ENCODE data around the gene MARVELD3. TPM values are rescaled to one million over a fixed set of nuclear protein-coding genes. Genes with fewer than 3 reads are reported as not detected.

The MARVELD3 gene
- total and polyA plus RNA-seq, 9 donors, result 0.10 to 9.2 (median 0.68) TPM; not detected in 1

DNA sequence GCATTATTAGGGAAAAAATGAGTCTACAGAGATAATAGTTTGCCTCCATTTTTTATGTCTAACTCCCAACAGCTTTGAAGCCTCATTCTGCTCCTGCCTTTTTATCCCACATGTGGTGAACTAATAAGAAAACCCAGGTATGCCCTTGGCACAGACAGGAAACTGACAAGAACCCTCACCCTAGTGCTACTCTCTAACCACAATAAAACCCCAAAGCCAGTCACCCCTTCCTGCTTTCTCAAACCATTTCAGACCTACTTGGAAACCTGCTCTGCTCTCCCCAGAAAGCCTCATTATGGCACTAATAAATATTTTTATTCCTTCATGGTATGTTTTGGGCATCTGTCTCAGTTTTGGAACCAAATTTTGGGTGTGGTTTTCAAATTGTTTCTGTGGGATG lies 3.9 kb upstream of the MARVELD3 start:
- no peak overlapping the region for H3K4me3 ChIP-seq
- DNase-seq, result no peak
- intact Hi-C loops (cut with DNase I), result no loop called here
- H3K36me3 ChIP-seq, result no peaks in the 10 kb centered on the region
- H3K27ac ChIP-seq, result no peak overlapping the region
- no peaks in the 10 kb centered on the region for H3K27me3 ChIP-seq
- TF ChIP-seq POLR2A (IDR thresholded peaks at IDR 0.05), result no peak
- TF ChIP-seq EP300 (IDR thresholded peaks at IDR 0.05), result no peak
- TF ChIP-seq CTCF (IDR thresholded peaks at IDR 0.05), result no peak
- H3K4me1 ChIP-seq (ENCODE audit: insufficient read depth), result peaks cover 4% of the 10 kb centered on the region
- no peaks in the 10 kb centered on the region for H3K9me3 ChIP-seq

DNA sequence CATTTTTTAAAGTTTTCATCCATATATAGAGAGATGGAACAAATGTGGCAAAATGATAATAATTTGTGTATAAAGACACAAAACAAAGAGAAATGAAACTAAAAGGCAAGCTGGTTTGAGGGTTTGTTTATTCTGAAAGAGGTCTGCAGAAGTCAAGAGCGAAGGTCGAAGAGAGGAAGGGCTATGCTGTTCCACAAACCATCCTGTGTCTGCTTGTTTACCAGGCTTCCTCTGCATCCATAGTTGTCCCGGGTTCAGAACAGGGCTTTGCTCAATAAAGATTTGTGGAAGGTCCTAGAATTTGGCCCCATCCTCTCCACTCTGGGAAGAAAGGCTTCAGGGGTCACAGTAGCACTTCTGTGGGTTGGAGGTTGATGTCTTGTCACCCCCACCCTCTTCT lies 2.4 kb upstream of the MARVELD3 start:
- no peaks in the 10 kb centered on the region for H3K9me3 ChIP-seq
- intact Hi-C loops (cut with DNase I), result no loop called here
- H3K4me1 ChIP-seq (ENCODE audit: insufficient read depth), result peaks cover 8% of the 10 kb centered on the region
- no peaks in the 10 kb centered on the region for H3K27me3 ChIP-seq
- whole genome bisulfite sequencing, 3 donors, result 14 to 34% (median 15%) methylated on average over 3 of the region's 3 CpGs
- DNase-seq, result no peak
- no peak overlapping the region for H3K4me3 ChIP-seq
- H3K36me3 ChIP-seq, result no peaks in the 10 kb centered on the region
- TF ChIP-seq EP300 (IDR thresholded peaks at IDR 0.05) (no peak), CTCF (IDR thresholded peaks at IDR 0.05) (no peak), POLR2A (IDR thresholded peaks at IDR 0.05) (no peak)
- no peak overlapping the region for H3K27ac ChIP-seq

DNA sequence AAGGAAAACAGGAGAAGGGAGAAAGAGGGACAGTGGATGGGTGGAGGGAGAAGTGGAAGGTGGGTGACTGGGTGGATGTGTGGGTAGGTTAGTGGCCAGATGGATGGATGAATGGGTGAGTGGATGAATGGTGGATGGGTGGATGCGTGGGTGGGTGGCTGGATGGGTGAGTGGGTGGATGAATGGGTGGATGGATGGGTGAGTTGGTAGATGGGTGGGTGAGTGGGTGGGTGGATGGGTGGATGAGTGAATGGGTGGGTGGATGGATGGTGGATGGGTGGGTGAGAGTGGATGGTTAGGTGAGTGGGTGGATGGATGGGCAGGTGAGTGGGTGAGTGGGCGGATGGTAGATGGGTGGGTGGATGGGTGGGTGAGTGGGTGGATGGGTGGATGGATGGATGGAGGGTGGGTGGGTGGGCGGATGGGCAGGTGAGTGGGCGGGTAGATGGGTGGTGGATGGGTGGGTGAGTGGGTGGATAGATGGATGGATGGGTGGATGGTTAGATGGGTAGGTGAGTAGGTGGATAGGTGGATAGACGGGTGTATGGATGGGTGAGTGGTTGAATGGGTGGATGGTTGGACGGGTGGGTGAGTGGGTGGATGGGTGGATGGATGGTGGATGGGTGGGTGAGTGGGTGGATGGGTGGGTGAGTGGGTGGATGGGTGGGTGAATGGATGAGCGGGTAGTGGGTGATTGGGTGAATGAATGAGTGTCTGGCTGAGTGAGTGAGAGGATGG lies 702 bp upstream of the MARVELD3 start:
- H3K4me1 ChIP-seq (ENCODE audit: insufficient read depth), result peaks cover 10% of the 10 kb centered on the region
- 92 to 94% (median 94%) methylated on average over 7 of the region's 7 CpGs for WGBS, 3 donors
- no peaks in the 10 kb centered on the region for H3K27me3 ChIP-seq
- intact Hi-C loops (cut with DNase I), result no loop called here
- no peak for DNase-seq
- H3K9me3 ChIP-seq, result no peaks in the 10 kb centered on the region
- no peak overlapping the region for H3K27ac ChIP-seq
- no peaks in the 10 kb centered on the region for H3K36me3 ChIP-seq
- TF ChIP-seq CTCF (IDR thresholded peaks at IDR 0.05) (no peak), EP300 (IDR thresholded peaks at IDR 0.05) (no peak), POLR2A (IDR thresholded peaks at IDR 0.05) (no peak)
- H3K4me3 ChIP-seq, result no peak overlapping the region

DNA sequence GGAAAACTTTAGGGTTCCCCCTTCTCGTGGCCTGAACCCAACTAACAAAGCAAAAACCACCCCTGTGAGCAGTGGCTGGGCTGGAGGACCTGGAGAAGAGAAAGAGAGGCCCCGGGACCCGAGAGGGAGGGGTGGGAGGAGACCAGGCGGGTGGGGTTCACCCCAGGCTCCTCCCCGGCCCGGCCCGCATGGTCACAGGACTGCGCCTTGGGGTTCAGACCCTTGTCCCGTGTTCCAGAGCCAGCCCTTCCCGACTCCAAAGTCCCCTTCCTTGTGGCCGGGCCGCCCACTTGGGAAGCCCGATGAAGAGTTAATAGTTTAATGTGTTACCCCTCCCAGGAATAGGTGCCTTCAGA lies 852 bp downstream of the MARVELD3 start:
- Histone ChIP-seq H3K27ac (no peak overlapping the region), H3K4me3 (peak overlapping the region; percentile 42), H3K36me3 (no peaks in the 10 kb centered on the region), H3K4me1 (ENCODE audit: insufficient read depth) (peaks cover 10% of the 10 kb centered on the region), H3K27me3 (no peaks in the 10 kb centered on the region), H3K9me3 (no peaks in the 10 kb centered on the region)
- WGBS, 3 donors, result 5 to 8% (median 5%) methylated on average over 13 of the region's 13 CpGs
- peak in 3 of 5 donors; percentile 26 to 49 (median 31) for DNase-seq
- TF ChIP-seq CTCF (IDR thresholded peaks at IDR 0.05) (no peak), EP300 (IDR thresholded peaks at IDR 0.05) (no peak), POLR2A (IDR thresholded peaks at IDR 0.05) (no peak)
- intact Hi-C loops (cut with DNase I), result no loop called here

Data from ovary (tissue), 9 donors.